Common myeloid progenitor, CD34-positive (primary cell): Measurements from ENCODE around the gene WAC.
"Not testable (repeated sequence)": the region's sequence is repeated elsewhere in the genome, so short reads cannot be mapped to it uniquely, and the experiment has no call there.

Source experiments
- CTCF ChIA-PET: fragments of 350-600 bp; sonication (Branson Sonifier 250); formaldehyde crosslinking; loops from one replicate; lab custom pipeline; 2021; ENCODE audit warnings: antibody characterized with exemption; lab: Charles Lee
- POLR2A ChIA-PET: fragments of 350-600 bp; sonication (Branson Sonifier 250); formaldehyde crosslinking; loops from one replicate; lab custom pipeline; 2021; ENCODE audit warnings: antibody characterized with exemption; lab: Charles Lee
- DNase-seq, 3 donors: peaks; one replicate each; pipeline versions ENCODE4 v3.0.0 to v3.0.0-alpha.2; 2013
- H3K27ac ChIP-seq, 2 experiments: 1 replicate in 1 of 2; 2 replicates in 1 of 2; pipeline ENCODE4 v1.7.0; 2013; ENCODE audit warnings: inconsistent platforms in 2 of 2, low read length in 2 of 2, mild to moderate bottlenecking in 2 of 2, low read depth in 1 of 2, moderate library complexity in 1 of 2; ENCODE audit not compliant: severe bottlenecking in 2 of 2, insufficient read depth in 1 of 2, poor library complexity in 1 of 2
- H3K27me3 ChIP-seq, 5 experiments: replicated peaks in 2 of 5; 1 replicate in 3 of 5; 2 replicates in 2 of 5; pipeline versions ENCODE4 v1.6.1 to v1.7.0; 2013; ENCODE audit warnings: low read length in 4 of 5, mild to moderate bottlenecking in 2 of 5, moderate library complexity in 2 of 5, inconsistent platforms in 1 of 5; ENCODE audit not compliant: insufficient read depth in 5 of 5, control insufficient read depth in 4 of 5
- H3K36me3 ChIP-seq, 4 experiments: 1 replicate in 2 of 4; 2 replicates in 2 of 4; pipeline versions ENCODE4 v1.6.1 to v1.7.0; 2013; ENCODE audit warnings: low read length in 3 of 4, control low read depth in 1 of 4, mild to moderate bottlenecking in 1 of 4; ENCODE audit not compliant: control insufficient read depth in 4 of 4, insufficient read depth in 4 of 4
- H3K4me1 ChIP-seq, 4 experiments: 1 replicate in 3 of 4; 2 replicates in 1 of 4; pipeline versions ENCODE4 v1.6.1 to v1.7.1; 2013; ENCODE audit warnings: low read length in 3 of 4, mild to moderate bottlenecking in 3 of 4, control low read depth in 1 of 4, inconsistent platforms in 1 of 4, moderate library complexity in 1 of 4; ENCODE audit not compliant: control insufficient read depth in 4 of 4, insufficient read depth in 4 of 4; ENCODE audit errors: control extremely low read depth in 1 of 4
- H3K4me3 ChIP-seq, 7 experiments: 1 replicate in 4 of 7; 2 replicates in 3 of 7; pipeline versions ENCODE4 v1.5.1 to v1.7.0; 2013; ENCODE audit warnings: mild to moderate bottlenecking in 7 of 7, low read length in 6 of 7, moderate library complexity in 6 of 7, inconsistent platforms in 2 of 7, low read depth in 2 of 7, control low read depth in 1 of 7; ENCODE audit not compliant: insufficient read depth in 4 of 7, control insufficient read depth in 1 of 7; ENCODE audit errors: extremely low read depth in 1 of 7
- H3K9me3 ChIP-seq, 5 experiments: 1 replicate in 4 of 5; 2 replicates in 1 of 5; pipeline versions ENCODE4 v1.6.1 to v1.7.1; 2013; ENCODE audit warnings: low read length in 4 of 5, mild to moderate bottlenecking in 2 of 5, inconsistent platforms in 1 of 5, low read depth in 1 of 5, moderate library complexity in 1 of 5; ENCODE audit not compliant: control insufficient read depth in 4 of 5, insufficient read depth in 2 of 5; ENCODE audit errors: control extremely low read depth in 1 of 5
- WGBS: methylation state at CpG from one replicate; pipeline ENCODE4 v1.1.5; 2013; ENCODE audit not compliant: insufficient coverage; 5-methylcytosine and 5-hydroxymethylcytosine counted together

The WAC gene

DNA sequence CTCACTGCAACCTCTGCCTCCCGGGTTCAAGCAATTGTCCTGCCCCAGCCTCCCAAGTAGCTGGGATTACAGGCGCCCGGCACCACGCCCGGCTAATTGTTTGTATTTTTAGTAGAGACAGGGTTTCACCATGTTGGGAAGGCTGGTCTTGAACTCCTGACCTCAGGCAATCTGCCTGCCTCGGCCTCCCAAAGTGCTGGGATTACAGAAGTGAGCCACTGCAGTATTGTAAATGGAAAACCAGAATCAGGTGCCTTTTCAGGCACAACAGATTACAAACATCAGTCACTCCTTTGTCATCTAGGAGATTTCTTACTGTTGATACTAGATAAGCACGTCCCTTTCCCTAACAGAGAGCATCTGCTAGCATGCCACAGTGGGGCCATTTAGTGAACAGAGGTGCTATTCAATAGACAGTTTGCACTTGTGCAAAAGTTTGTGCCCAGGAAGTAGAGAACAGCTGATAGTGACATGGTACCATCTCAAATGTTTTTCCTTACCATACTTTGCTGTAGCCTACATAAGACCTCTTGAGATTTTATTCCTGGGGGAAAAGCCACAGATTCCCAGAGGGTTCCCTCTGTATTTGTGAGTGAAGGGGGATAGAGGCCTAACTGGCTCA is 24.5 kb upstream of the WAC start:
- H3K27ac ChIP-seq: no peak overlapping the region
- H3K36me3 ChIP-seq: no peaks in the 10 kb centered on the region
- H3K4me3 ChIP-seq: no peak overlapping the region
- no peaks in the 10 kb centered on the region for H3K9me3 ChIP-seq
- peaks cover 5 to 6% (median 5%) of the 10 kb centered on the region in 4 experiments for H3K4me1 ChIP-seq
- ChIA-PET POLR2A (no interaction called here), CTCF (no interaction called here)
- DNase-seq: no peak
- H3K27me3 ChIP-seq: no peaks in the 10 kb centered on the region
- 94% methylated on average over 2 of the region's 7 CpGs for WGBS

DNA sequence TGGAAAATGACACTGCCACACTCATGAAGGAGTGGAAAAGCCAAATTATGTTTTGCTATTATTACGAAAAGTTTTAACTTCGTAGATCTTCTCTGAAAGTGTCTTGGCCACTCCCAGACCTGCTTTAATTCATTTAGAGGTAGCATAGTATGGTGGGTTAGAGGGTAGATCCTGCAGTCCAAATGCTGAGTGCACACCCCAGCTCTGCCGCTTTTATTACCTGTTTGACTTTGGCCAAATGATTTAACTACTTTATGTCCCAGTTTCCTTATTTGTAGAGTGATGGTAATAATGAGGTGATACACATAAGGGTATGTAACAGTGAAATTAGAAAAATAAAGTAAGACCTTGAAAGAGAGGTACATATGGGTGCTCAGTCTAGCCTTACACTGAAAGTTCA is 23.6 kb upstream of the WAC start:
- peaks cover 5 to 6% (median 5%) of the 10 kb centered on the region in 4 experiments for H3K4me1 ChIP-seq
- no peak overlapping the region for H3K4me3 ChIP-seq
- H3K9me3 ChIP-seq: no peaks in the 10 kb centered on the region
- H3K27me3 ChIP-seq: no peaks in the 10 kb centered on the region
- POLR2A ChIA-PET: no interaction called here
- no peaks in the 10 kb centered on the region for H3K36me3 ChIP-seq
- no peak overlapping the region for H3K27ac ChIP-seq
- no peak for DNase-seq
- whole genome bisulfite sequencing: no CpG with 5 or more reads among the region's 3 CpGs
- CTCF ChIA-PET: no interaction called here

DNA sequence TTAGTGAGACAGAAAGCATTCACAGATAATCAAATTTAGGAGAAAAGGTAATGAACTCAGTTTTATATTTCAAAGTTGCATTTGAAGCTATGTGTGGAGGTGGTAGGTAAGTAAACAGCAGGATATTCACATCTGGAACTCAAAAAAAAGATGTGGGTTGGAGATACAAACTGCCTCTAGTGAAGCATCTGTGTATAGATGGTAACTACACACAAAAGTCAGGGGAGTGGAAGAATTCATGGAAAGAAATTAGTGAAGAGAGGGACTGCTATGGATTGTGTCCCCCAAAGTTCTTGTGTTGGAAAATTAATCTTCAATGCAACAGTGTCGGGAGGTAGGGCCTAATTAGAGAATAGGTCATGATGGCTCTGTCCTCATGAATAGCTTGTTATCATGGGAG is 18.3 kb upstream of the WAC start:
- ChIA-PET CTCF (no interaction called here), POLR2A (no interaction called here)

DNA sequence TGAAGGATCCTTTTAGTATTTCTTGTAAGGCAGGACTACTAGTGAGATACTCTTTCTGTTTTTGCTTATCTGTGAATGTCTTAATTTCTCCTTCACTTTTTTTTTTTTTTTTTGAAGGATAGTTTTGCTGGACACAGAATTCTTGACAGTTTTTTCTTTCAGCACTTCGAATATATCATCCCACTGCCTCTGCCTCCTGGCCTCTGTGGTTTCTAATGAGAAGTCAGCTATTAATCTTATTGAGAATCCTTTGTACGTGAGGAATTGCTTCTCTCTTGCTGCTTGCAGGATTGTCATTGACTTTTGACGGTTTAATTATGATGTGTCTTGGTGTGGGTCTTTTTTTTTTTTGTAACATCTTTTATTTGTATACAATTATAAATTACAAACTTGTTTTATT is 12.6 kb upstream of the WAC start:
- no peak overlapping the region for H3K27ac ChIP-seq
- CTCF ChIA-PET: interaction anchor here (0.6 kb wide), 1 partner anchor 427 kb away, joined by 4 read pairs; no protein-coding TSS in a partner anchor
- no CpG with 5 or more reads among the region's 3 CpGs for WGBS
- H3K4me1 ChIP-seq: peaks cover 0 to 5% (median 0%) of the 10 kb centered on the region in 4 experiments
- DNase-seq: no peak
- no peak overlapping the region for H3K4me3 ChIP-seq
- H3K36me3 ChIP-seq: peaks cover 12 to 16% (median 13%) of the 10 kb centered on the region in 4 experiments
- peaks cover 5 to 25% (median 16%) of the 10 kb centered on the region in 5 experiments for H3K9me3 ChIP-seq
- POLR2A ChIA-PET: no interaction called here
- no peaks in the 10 kb centered on the region for H3K27me3 ChIP-seq

More for the DNA sequence above, 18.3 kb upstream of the WAC start:
- peaks cover 0 to 4% (median 0%) of the 10 kb centered on the region in 5 experiments for H3K9me3 ChIP-seq
- no peak overlapping the region for H3K4me3 ChIP-seq
- H3K27ac ChIP-seq: no peak overlapping the region
- H3K27me3 ChIP-seq: no peaks in the 10 kb centered on the region
- peaks cover 0 to 5% (median 0%) of the 10 kb centered on the region in 4 experiments for H3K4me1 ChIP-seq
- WGBS: no CpG with 5 or more reads among the region's 1 CpG
- DNase-seq: no peak
- H3K36me3 ChIP-seq: no peaks in the 10 kb centered on the region

DNA sequence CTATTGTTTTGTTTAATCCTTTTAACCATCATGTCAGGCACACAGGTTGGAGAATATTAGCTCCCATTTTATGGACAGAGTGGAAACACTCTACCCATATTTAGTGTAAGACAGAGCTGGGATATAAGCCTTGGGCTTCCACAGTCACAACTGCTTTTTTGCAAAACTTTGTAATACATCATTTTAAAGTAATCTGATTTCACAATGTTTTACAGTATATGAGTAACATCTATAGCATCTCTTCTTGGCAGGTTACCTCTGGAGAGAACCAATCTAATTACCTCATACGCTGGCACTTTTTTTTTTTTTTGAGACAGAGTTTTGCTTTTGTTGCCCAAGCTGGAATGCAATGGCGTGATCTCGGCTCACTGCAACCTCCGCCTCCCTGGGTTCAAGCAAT is 12.1 kb upstream of the WAC start:
- H3K4me1 ChIP-seq, H3K4me3 ChIP-seq, DNase-seq, POLR2A ChIA-PET, H3K27ac ChIP-seq, H3K27me3 ChIP-seq: not testable (repeated sequence)
- CTCF ChIA-PET: interaction anchor here (0.6 kb wide), 1 partner anchor 426 kb away, joined by 4 read pairs; no protein-coding TSS in a partner anchor
- 95% methylated on average over 3 of the region's 4 CpGs for WGBS
- H3K36me3 ChIP-seq: peaks cover 13 to 20% (median 17%) of the 10 kb centered on the region in 4 experiments
- H3K9me3 ChIP-seq: peaks cover 5 to 25% (median 16%) of the 10 kb centered on the region in 5 experiments

DNA sequence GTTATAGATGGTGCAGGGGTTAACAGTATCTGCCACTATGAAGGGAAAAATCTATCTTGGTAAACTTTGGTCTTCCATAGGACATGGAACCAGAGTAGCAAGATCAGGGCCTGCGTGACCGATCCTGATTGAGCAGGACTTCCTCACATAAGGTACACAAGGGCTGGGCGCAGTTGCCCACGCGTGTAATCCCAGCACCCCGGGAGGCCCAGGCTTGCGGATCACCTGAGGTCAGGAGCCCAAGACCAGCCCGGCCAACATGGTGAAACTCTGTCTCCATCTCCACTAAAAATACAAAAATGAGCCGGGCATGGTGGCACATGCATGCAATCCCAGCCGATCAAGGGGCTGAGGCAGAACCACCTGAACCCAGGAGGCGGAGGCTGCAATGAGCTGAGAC is 11.0 kb upstream of the WAC start:
- WGBS: 98% methylated on average over 11 of the region's 11 CpGs
- H3K27me3 ChIP-seq, H3K4me3 ChIP-seq, H3K27ac ChIP-seq, POLR2A ChIA-PET, DNase-seq, CTCF ChIA-PET, H3K4me1 ChIP-seq: not testable (repeated sequence)
- H3K36me3 ChIP-seq: peaks cover 13 to 26% (median 23%) of the 10 kb centered on the region in 4 experiments
- H3K9me3 ChIP-seq: peaks cover 6 to 30% (median 16%) of the 10 kb centered on the region in 5 experiments

DNA sequence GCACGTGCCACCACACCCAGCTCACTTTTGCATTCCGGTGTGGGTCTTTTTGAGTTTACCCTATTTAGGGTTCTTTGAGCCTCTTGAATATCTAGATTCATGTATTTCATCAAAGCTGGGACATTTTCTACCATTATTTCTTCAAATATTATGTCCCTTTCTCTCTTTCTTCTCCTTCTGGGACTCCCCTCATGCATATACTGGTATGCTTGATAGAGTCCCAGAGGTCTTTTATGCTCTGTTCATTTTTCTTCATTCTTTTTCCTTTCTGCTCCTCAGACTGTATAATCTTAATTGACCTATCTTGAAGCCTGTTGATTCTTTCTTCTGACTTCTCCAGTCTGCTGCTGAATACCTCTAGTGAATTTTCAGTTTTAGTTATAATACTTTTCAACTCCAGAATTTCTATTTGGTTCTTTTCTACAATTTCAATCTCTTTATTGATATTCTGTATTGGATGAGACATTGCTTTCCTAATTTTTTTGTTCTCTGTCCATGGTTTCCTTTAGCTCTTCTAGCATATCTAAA is 9.1 kb upstream of the WAC start:
- Histone ChIP-seq H3K27me3 (no peaks in the 10 kb centered on the region), H3K4me1 (no peaks in the 10 kb centered on the region), H3K36me3 (peaks cover 13 to 30% (median 23%) of the 10 kb centered on the region in 4 experiments), H3K27ac (no peak overlapping the region), H3K9me3 (peaks cover 6 to 30% (median 16%) of the 10 kb centered on the region in 5 experiments), H3K4me3 (no peak overlapping the region)
- POLR2A ChIA-PET: no interaction called here
- WGBS: 100% methylated on average over 1 of the region's 2 CpGs
- no peak for DNase-seq
- CTCF ChIA-PET: interaction anchor here (1.0 kb wide), 1 partner anchor 96 kb away, joined by 3 read pairs; no protein-coding TSS in a partner anchor
